KG1 (cell line): Measurements from ENCODE around the gene SMIM34.

ENCODE experiments used
- DNase-seq: peaks from one replicate; lab custom pipeline; 2025; lab: John Stamatoyannopoulos, UW

Gene SMIM34

GRCh38 chr21:34372321-34372720, 51.4 kb downstream of the SMIM34 start:
- no peak for DNase-seq

GRCh38 chr21:34369741-34370140, 54.0 kb downstream of the SMIM34 start:
- no peak for DNase-seq
